A549 (cell line): ENCODE measurements around the gene SERTAD2. TPM values are rescaled to one million over a fixed set of nuclear protein-coding genes. Genes with fewer than 3 reads are reported as not detected.

ENCODE experiments used
- ATAC-seq, 2 experiments: fragments of 200-7000 bp in 1 of 2; fragments of >200 bp in 1 of 2; cut with Nextera tagmentation in 1 of 2; cut with Tn5 transposase in 1 of 2; 3 replicates each; pipeline versions ENCODE4 v1.8.0 to v1.9.1; 2018 to 2020; ENCODE audit warnings: mild to moderate bottlenecking in 1 of 2, moderate library complexity in 1 of 2
- CTCF ChIA-PET: fragments of 300-600 bp; sonication (Branson Sonifier 250); formaldehyde crosslinking; extraction: SDS; loops from one replicate; lab custom pipeline; 2021; ENCODE audit warnings: antibody characterized with exemption, inconsistent platforms; lab: Yijun Ruan, JAX
- POLR2A ChIA-PET: fragments of 350-600 bp; formaldehyde crosslinking; extraction: SDS; loops from one replicate; lab custom pipeline; 2021; ENCODE audit warnings: antibody characterized with exemption, inconsistent platforms; lab: Yijun Ruan, JAX
- DNase-seq, 2 experiments: peaks; one replicate each; pipeline versions ENCODE4 v3.0.0 to v3.0.0-alpha.2; 2011 to 2016; ENCODE audit warnings: low read depth in 1 of 2, low spot score in 1 of 2
- FAIRE-seq: peaks from 2 replicates; lab custom pipeline; 2011; peaks lifted over from hg19 to GRCh38; lab: Jason Lieb, UNC
- H3K27ac ChIP-seq, 2 experiments: fragments of >200 bp; sonication (Bioruptor Twin); formaldehyde crosslinking; 3 replicates each; pipeline ENCODE4 v1.5.1; 2016 to 2017
- H3K4me1 ChIP-seq: fragments of >200 bp; sonication (Bioruptor Twin); formaldehyde crosslinking; 3 replicates; pipeline ENCODE4 v1.6.1; 2016
- H3K4me2 ChIP-seq: fragments of >200 bp; sonication (Bioruptor Twin); formaldehyde crosslinking; 3 replicates; pipeline ENCODE4 v1.6.1; 2016
- H3K4me3 ChIP-seq: fragments of >200 bp; sonication (Bioruptor Twin); formaldehyde crosslinking; 3 replicates; pipeline ENCODE4 v1.5.1; 2016
- H3K9me3 ChIP-seq: fragments of >200 bp; sonication (Bioruptor Twin); formaldehyde crosslinking; 3 replicates; pipeline ENCODE4 v1.6.1; 2016
- CBX2 ChIP-seq: fragments of 200-600 bp; sonication (generic); IDR thresholded peaks from 2 replicates; pipeline ENCODE4 v1.6.1; 2016; ENCODE audit warnings: low read depth, mild to moderate bottlenecking, borderline replicate concordance
- CTCF ChIP-seq: fragments of >200 bp; sonication (Bioruptor Twin); formaldehyde crosslinking; IDR thresholded peaks from 3 replicates; pipeline ENCODE4 v1.5.1; 2016
- EHF ChIP-seq: fragments of 250-450 bp; sonication (Bioruptor Pico); IDR thresholded peaks from 2 replicates; pipeline ENCODE4 v1.5.0; 2020; ENCODE audit warnings: mild to moderate bottlenecking
- EP300 ChIP-seq, 2 experiments: fragments of >200 bp; sonication (Bioruptor Twin); formaldehyde crosslinking; IDR thresholded peaks; 2 replicates in 1 of 2; 3 replicates in 1 of 2; pipeline ENCODE4 v1.6.1; 2016 to 2017
- ESRRA ChIP-seq: fragments of 150-350 bp; IDR thresholded peaks from 2 replicates; pipeline ENCODE4 v1.6.1; 2014; ENCODE audit warnings: mild to moderate bottlenecking, low read length, borderline replicate concordance
- GATA3 ChIP-seq: IDR thresholded peaks from 2 replicates; pipeline ENCODE4 v1.6.1; 2012; ENCODE audit warnings: borderline replicate concordance
- HMGXB4 ChIP-seq: fragments of 250-450 bp; sonication (Bioruptor Pico); IDR thresholded peaks from 2 replicates; pipeline ENCODE4 v1.5.0; 2021; ENCODE audit warnings: mild to moderate bottlenecking, moderate library complexity, borderline replicate concordance
- HOXB13 ChIP-seq: fragments of 250-450 bp; sonication (Bioruptor Pico); IDR thresholded peaks from 2 replicates; pipeline ENCODE4 v1.5.0; 2020; ENCODE audit warnings: low read depth, mild to moderate bottlenecking, moderate library complexity
- HOXB5 ChIP-seq: fragments of 250-450 bp; sonication (Bioruptor Pico); IDR thresholded peaks from 2 replicates; pipeline ENCODE4 v1.5.0; 2020; ENCODE audit warnings: mild to moderate bottlenecking, moderate library complexity
- JUN ChIP-seq, 2 experiments: fragments of >200 bp; sonication (Bioruptor Twin); formaldehyde crosslinking; IDR thresholded peaks; 2 replicates in 1 of 2; 3 replicates in 1 of 2; pipeline ENCODE4 v1.6.1; 2016 to 2017
- MAFK ChIP-seq: fragments of 450-650 bp; IDR thresholded peaks from 2 replicates; pipeline ENCODE4 v1.6.1; 2014; ENCODE audit not compliant: partially characterized antibody
- MYC ChIP-seq: IDR thresholded peaks from 2 replicates; pipeline ENCODE4 v1.6.1; 2012; ENCODE audit warnings: mild to moderate bottlenecking, inconsistent platforms, low read length, improper control_type of control experiment, borderline replicate concordance
- NPAS2 ChIP-seq: fragments of 250-450 bp; sonication (Bioruptor Pico); IDR thresholded peaks from 2 replicates; pipeline ENCODE4 v1.8.0; 2022; ENCODE audit warnings: mild to moderate bottlenecking, moderate library complexity, borderline replicate concordance
- RCOR1 ChIP-seq: fragments of 150-350 bp; IDR thresholded peaks from 2 replicates; pipeline ENCODE4 v1.6.1; 2014; ENCODE audit warnings: antibody characterized with exemption, low read length, low read depth
- REST ChIP-seq: fragments of 200-600 bp; sonication (generic); IDR thresholded peaks from 2 replicates; pipeline ENCODE4 v1.6.1; 2016; ENCODE audit warnings: antibody characterized with exemption, mild to moderate bottlenecking, moderate library complexity
- RNF2 ChIP-seq: fragments of 200-600 bp; sonication (generic); IDR thresholded peaks from 2 replicates; pipeline ENCODE4 v1.6.1; 2016; ENCODE audit warnings: low read depth, mild to moderate bottlenecking, antibody characterized with exemption, moderate library complexity, borderline replicate concordance
- ZNF302 ChIP-seq: fragments of 250-450 bp; sonication (Bioruptor Pico); IDR thresholded peaks from 2 replicates; pipeline ENCODE4 v1.9.0; 2021; ENCODE audit warnings: inconsistent platforms, mild to moderate bottlenecking, moderate library complexity
- WGBS: methylation state at CpG from one replicate; pipeline ENCODE4 v1.1.6; 2017; ENCODE audit errors: missing lambda C conversion rate; 5-methylcytosine and 5-hydroxymethylcytosine counted together
- polyA plus RNA-seq, 4 experiments: library from polyadenylated mRNA; depleted of rRNA in 3 of 4; stranded (reverse); fragments of >200 nt; fragmentation: RNase III in 1 of 4; extraction: RNeasy Plus Mini Kit Qiagen cat#74134 plus additional on column Dnase treatment in 1 of 4; gene quantifications; 2 replicates in 3 of 4; 3 replicates in 1 of 4; pipeline ENCODE4 v1.2.3, GENCODE V29; 2011 to 2017

SERTAD2 gene
- polyA plus RNA-seq, 2 of the 4 experiments (the other 2 are of a cell fraction): 11.8 TPM

DNA sequence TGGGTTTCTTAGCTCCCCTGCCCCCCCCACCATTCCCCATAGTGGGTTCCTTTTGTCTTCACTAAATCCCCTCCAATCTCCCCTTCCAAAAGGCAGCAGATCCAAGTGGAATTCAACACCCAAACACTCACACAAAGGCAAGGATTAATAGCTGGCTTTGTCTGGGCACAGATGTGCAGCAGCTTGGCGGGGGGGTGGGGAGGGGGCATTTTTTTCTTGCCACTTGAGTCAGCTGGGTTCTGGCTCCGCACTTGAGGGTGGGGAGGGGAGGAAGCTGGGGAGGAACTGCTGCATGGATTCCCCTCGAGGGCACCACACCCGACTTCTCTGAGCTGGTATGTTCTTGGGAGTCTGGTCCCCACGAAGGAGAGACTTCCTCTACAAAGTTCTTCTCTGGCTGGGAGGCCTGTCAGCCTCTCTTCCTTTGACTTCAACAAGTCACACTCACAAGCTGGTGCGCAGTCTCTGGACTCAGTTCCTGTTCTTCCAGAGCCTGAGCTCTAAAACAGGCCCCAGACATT lies 36.0 kb downstream of the SERTAD2 start:
- Histone ChIP-seq H3K4me3 (no peak overlapping the region), H3K4me2 (no peak overlapping the region), H3K9me3 (no peaks in the 10 kb centered on the region), H3K4me1 (no peaks in the 10 kb centered on the region), H3K27ac (no peak overlapping the region)
- ChIA-PET POLR2A (interaction anchor here (2.3 to 2.5 kb wide), 2 partner anchors 9 to 36 kb away, joined by 9 to 11 read pairs; partner anchors contain the start of gene SERTAD2), CTCF (interaction anchor here (0.6 to 6.8 kb wide), 14 partner anchors 9 to 424 kb away, joined by 3 to 69 read pairs (median 4); no protein-coding TSS in a partner anchor)
- 50% methylated on average over 5 of the region's 6 CpGs for WGBS
- TF ChIP-seq ZNF302 (CRISPR knock-in tag) (no peak), CBX2 (no peak), REST (no peak), HOXB13 (no peak), RNF2 (no peak), GATA3 (no peak), MYC (no peak), HOXB5 (CRISPR knock-in tag) (no peak), MAFK (no peak)
- DNase-seq (no peak), ATAC-seq (no peak), FAIRE-seq (no peak)

DNA sequence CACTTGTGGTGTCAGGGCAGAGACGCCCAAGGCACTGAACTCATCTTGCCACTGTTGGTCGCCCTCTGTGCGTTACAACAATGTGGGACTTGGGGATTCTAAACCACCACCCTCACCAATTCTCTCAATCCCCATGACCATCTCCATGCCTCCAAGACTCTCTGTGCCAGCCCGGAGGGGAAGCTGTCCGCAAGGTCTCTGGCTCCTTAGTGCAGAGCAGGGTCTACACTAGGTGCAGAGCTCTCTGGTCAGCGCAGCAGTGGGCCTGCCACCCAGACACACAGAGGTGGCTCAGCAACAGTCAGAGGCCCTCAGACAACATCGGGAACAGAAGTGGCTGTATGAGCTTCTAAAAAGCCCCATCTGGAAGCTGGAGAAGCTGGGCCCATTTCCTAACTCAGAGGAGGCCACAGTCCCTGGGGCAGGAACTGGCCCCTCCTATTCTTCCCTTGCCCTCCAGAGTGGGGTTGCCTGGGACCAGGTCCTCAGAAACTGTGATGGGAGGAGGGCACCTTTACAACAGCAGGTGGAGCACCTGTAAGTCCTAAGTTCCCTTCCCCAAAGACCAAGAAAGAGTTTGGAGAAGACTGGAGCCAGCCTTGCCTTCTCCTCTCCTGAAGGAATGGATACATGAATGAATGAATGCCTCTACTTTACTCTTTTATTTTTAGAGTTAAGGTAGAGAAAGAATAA lies 37.7 kb downstream of the SERTAD2 start:
- no peak overlapping the region for H3K4me2 ChIP-seq
- TF ChIP-seq NPAS2 (CRISPR knock-in tag): no peak
- TF ChIP-seq EHF (CRISPR knock-in tag): no peak
- TF ChIP-seq CTCF: no peak
- TF ChIP-seq HOXB5 (CRISPR knock-in tag): no peak
- TF ChIP-seq HMGXB4 (CRISPR knock-in tag): no peak
- no peak for TF ChIP-seq RCOR1
- no peak for TF ChIP-seq JUN (IDR thresholded peaks at IDR 0.05)
- TF ChIP-seq EP300 (IDR thresholded peaks at IDR 0.05): no peak
- no peak for TF ChIP-seq ESRRA
- POLR2A ChIA-PET: interaction anchor here (0.9 to 1.0 kb wide), 2 partner anchors 29 to 37 kb away, joined by 3 to 4 read pairs; partner anchors contain the start of gene SERTAD2
- 86% methylated on average over 6 of the region's 7 CpGs for WGBS
- no peak for ATAC-seq
- DNase-seq: no peak
- no peaks in the 10 kb centered on the region for H3K9me3 ChIP-seq
- H3K4me3 ChIP-seq: no peak overlapping the region
- FAIRE-seq: no peak
- no peaks in the 10 kb centered on the region for H3K4me1 ChIP-seq
- H3K27ac ChIP-seq: no peak overlapping the region
- CTCF ChIA-PET: interaction anchor here (0.6 to 3.6 kb wide), 16 partner anchors 8 to 257 kb away, joined by 3 to 15 read pairs (median 4); no protein-coding TSS in a partner anchor
